HCT116 (cell line): ENCODE results near the gene SOD1. TPM values are rescaled to one million over a fixed set of nuclear protein-coding genes. Genes with fewer than 3 reads are reported as not detected.

ENCODE experiments used
- total RNA-seq: library from RNA; stranded (reverse); gene quantifications from one replicate; pipeline ENCODE4 v1.2.1, GENCODE V29; 2021; ENCODE audit not compliant: unreplicated experiment

The SOD1 gene
- total RNA-seq, 1 experiment from 2014 or later = 419 TPM

Other genes with a start within 250 kb of the SOD1 start
- gene SCAF4, start 72.4 kb downstream of the SOD1 start, total RNA-seq = 31.1 TPM
- gene HUNK, start 213.3 kb downstream of the SOD1 start, total RNA-seq = not detected